ENCODE data around the gene L3MBTL4.

The L3MBTL4 gene

DNA sequence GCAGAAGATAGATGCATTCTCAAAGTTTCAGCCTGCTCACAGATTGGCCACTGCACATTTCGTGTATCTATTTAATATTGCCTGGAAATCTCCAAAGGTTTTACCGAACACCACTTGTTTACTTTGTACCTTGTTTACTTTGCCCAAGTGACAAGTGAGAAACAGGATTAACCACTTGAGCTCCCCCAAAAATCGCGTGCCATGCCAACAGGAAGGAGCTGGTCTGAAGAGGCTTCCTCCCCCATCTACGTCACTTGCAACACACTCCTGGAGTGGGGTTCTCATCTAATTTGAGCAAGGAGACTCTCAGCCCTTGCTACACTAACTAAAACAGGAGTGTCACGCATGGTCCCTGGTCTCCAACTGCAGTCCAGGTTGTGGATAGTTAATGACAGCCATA, 306.9 kb downstream of the L3MBTL4 start:
- H3K27me3 ChIP-seq = no peaks in the 10 kb centered on the region
- H3K36me3 ChIP-seq = no peaks in the 10 kb centered on the region
- TF ChIP-seq, protein P1, sequence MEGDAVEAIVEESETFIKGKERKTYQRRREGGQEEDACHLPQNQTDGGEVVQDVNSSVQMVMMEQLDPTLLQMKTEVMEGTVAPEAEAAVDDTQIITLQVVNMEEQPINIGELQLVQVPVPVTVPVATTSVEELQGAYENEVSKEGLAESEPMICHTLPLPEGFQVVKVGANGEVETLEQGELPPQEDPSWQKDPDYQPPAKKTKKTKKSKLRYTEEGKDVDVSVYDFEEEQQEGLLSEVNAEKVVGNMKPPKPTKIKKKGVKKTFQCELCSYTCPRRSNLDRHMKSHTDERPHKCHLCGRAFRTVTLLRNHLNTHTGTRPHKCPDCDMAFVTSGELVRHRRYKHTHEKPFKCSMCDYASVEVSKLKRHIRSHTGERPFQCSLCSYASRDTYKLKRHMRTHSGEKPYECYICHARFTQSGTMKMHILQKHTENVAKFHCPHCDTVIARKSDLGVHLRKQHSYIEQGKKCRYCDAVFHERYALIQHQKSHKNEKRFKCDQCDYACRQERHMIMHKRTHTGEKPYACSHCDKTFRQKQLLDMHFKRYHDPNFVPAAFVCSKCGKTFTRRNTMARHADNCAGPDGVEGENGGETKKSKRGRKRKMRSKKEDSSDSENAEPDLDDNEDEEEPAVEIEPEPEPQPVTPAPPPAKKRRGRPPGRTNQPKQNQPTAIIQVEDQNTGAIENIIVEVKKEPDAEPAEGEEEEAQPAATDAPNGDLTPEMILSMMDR (IDR thresholded peaks at IDR 0.05; ENCODE audit: low read depth, low read length) = no peak
- H3K4me1 ChIP-seq = no peaks in the 10 kb centered on the region
- H3K9me3 ChIP-seq = no peaks in the 10 kb centered on the region
- DNase-seq = no peak
- H3K4me3 ChIP-seq (ENCODE audit: low read depth, low read length) = no peak overlapping the region

DNA sequence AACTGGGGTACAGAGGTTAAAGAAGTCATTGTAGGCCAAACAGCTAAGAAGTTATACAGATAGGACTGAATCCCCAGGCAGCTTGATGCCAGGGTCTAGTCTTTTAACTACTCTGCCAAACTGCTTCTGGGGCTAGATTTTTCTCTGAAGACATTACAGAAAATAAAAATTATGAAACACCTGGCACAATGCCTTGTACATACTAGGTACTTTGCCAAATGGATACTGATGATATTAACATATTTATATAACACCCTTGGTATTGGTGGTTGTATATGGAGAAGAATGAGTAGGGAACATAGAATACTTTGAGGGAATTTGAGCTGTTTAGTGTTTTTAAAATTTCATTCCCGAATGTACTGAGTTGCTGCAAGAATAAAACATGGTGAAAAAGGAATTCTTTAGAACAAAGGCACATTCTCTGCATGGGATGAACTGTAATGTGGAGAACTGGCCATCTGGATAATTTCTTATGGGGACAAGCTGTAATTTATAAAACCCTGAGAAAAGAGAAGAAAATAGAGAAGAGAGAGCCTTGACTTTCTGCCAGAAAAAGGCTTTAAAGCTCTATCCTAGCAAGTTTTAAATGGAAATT, 308.5 kb downstream of the L3MBTL4 start:
- no peaks in the 10 kb centered on the region for H3K27me3 ChIP-seq
- no peaks in the 10 kb centered on the region for H3K9me3 ChIP-seq
- H3K36me3 ChIP-seq = no peaks in the 10 kb centered on the region
- no peak overlapping the region for H3K4me3 ChIP-seq (ENCODE audit: low read depth, low read length)
- TF ChIP-seq, protein P1 (IDR thresholded peaks at IDR 0.05; ENCODE audit: low read depth, low read length) = no peak
- H3K4me1 ChIP-seq = no peaks in the 10 kb centered on the region
- no peak for DNase-seq

DNA sequence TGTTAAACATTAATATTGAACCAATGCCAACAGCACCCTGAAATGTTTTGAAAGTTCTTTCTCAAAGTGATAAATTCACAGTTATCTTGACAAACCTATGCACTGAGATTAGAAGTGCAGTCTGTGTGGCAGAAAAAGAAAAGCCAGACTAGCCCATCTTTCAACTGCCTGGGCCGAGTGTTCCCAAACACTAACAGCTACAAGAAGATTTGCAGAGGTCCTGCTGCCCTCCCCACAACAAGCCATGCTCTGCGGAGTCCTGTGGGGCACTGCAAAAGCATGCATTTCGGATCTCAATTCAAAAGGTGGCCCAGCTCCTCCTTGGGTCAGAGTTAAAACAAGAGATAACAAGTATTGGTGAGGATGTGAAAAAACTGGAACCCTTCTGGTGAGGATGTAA, 311.0 kb downstream of the L3MBTL4 start:
- no peaks in the 10 kb centered on the region for H3K36me3 ChIP-seq
- no peak for DNase-seq
- H3K9me3 ChIP-seq = no peaks in the 10 kb centered on the region
- no peaks in the 10 kb centered on the region for H3K27me3 ChIP-seq
- TF ChIP-seq, protein P1 (IDR thresholded peaks at IDR 0.05; ENCODE audit: low read depth, low read length) = no peak
- no peaks in the 10 kb centered on the region for H3K4me1 ChIP-seq
- no peak overlapping the region for H3K4me3 ChIP-seq (ENCODE audit: low read depth, low read length)

DNA sequence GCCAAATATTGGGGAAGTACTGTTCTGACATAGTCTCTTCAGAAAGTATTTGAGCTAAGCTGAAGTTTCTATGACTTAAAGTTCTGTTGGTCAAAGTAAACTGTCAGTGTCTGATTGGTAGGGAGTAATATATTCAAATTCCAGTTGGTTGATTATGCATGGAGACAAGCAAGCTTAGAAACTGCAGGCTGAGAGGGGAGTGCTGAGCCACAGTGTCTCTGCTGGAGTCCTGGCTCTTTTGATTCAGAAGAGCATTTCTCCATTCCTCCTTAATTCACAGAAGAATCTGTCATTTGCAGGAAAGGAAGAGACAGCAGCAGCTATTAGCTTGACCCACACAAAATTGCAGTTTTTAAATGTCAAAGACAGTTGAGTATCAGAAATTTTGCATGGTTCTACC, 318.0 kb downstream of the L3MBTL4 start:
- no peaks in the 10 kb centered on the region for H3K36me3 ChIP-seq
- DNase-seq = no peak

DNA sequence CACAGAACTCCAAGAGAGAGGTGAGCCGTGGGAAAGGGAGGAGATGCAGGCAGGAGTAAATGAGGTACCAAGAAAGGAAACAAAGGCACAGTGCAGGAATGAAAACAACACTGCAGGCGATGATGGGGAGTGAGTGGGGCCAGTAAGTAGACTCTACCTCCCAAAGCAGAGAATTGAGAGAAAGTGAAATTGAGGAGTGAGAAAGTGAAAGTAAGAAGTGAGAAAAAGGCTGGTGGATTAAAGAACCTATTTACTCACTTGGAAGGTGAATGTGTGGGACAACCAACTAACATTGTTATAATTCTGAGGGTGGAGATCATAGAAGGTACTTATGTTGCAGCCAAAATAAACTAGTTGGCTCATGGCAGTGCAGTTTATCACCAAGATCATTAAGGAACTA, 326.3 kb downstream of the L3MBTL4 start:
- TF ChIP-seq, protein P1 (IDR thresholded peaks at IDR 0.05; ENCODE audit: low read depth, low read length) = no peak
- no peaks in the 10 kb centered on the region for H3K4me1 ChIP-seq
- H3K27me3 ChIP-seq = no peaks in the 10 kb centered on the region
- no peaks in the 10 kb centered on the region for H3K36me3 ChIP-seq
- no peak for DNase-seq
- no peak overlapping the region for H3K4me3 ChIP-seq (ENCODE audit: low read depth, low read length)
- H3K9me3 ChIP-seq = no peaks in the 10 kb centered on the region

More for the DNA sequence above, 318.0 kb downstream of the L3MBTL4 start:
- Histone ChIP-seq H3K27me3 (no peaks in the 10 kb centered on the region), H3K4me3 (ENCODE audit: low read depth, low read length) (no peak overlapping the region), H3K4me1 (no peaks in the 10 kb centered on the region), H3K9me3 (no peaks in the 10 kb centered on the region)
- TF ChIP-seq, protein P1 (IDR thresholded peaks at IDR 0.05; ENCODE audit: low read depth, low read length) = no peak

DNA sequence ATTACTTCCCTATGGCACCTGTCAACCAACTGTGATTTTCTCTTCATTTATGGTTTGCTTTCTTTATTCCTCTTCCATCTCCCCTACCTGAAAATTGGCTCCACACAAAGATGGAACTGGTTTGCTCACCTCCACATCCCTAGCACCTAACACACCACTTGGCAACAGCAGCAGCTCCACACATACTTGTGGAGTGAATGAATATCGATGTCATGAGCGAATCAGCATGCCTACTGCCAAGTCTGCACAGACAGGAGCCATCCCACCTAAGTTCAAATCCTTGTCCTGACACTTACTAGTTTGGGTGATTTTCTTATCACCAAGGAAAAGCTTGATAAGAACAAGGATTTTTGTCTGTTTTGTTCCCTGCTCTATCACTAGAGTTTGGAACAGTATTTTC, 328.0 kb downstream of the L3MBTL4 start:
- DNase-seq = no peak
- H3K4me1 ChIP-seq = no peaks in the 10 kb centered on the region
- no peaks in the 10 kb centered on the region for H3K9me3 ChIP-seq
- no peaks in the 10 kb centered on the region for H3K27me3 ChIP-seq
- H3K4me3 ChIP-seq (ENCODE audit: low read depth, low read length) = no peak overlapping the region
- TF ChIP-seq, protein P1 (IDR thresholded peaks at IDR 0.05; ENCODE audit: low read depth, low read length) = no peak
- H3K36me3 ChIP-seq = no peaks in the 10 kb centered on the region
